A673 (cell line): Measurements from ENCODE around the gene VPS11.

Experiments
- EZH2 ChIP-seq: fragments of 200-600 bp; sonication (generic); IDR thresholded peaks from 2 replicates; pipeline ENCODE4 v1.6.1; 2017; ENCODE audit warnings: borderline replicate concordance, low read depth, mild to moderate bottlenecking, mixed read lengths, antibody characterized with exemption, low read length; ENCODE audit not compliant: poor library complexity, severe bottlenecking
- TF ChIP-seq, protein P1 (sequence below): fragments of 300-800, 200-600 bp; sonication (generic); conservative IDR thresholded peaks from 2 replicates; pipeline ENCODE4 v1.5.1; 2017; ENCODE audit warnings: low read depth, mild to moderate bottlenecking, antibody characterized with exemption, low read length, moderate library complexity, mixed read lengths

DNA sequence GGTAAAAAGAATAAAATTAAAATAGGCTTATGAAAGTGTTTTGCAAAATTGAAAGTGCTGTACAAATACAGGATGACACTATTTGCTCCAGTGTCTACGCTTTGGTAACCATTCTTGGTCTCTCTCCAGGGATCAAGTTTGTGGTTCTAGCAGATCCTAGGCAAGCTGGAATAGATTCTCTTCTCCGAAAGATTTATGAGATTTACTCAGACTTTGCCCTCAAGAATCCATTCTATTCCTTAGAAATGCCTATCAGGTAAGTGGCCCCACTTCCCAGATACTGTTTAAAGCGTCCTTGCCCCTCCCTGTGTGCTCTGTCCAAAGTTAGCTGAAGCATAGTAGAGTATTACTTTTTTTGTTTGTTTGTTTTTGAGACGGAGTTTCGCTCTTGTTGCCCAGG is 46.0 kb upstream of the VPS11 start:
- TF ChIP-seq, protein P1, sequence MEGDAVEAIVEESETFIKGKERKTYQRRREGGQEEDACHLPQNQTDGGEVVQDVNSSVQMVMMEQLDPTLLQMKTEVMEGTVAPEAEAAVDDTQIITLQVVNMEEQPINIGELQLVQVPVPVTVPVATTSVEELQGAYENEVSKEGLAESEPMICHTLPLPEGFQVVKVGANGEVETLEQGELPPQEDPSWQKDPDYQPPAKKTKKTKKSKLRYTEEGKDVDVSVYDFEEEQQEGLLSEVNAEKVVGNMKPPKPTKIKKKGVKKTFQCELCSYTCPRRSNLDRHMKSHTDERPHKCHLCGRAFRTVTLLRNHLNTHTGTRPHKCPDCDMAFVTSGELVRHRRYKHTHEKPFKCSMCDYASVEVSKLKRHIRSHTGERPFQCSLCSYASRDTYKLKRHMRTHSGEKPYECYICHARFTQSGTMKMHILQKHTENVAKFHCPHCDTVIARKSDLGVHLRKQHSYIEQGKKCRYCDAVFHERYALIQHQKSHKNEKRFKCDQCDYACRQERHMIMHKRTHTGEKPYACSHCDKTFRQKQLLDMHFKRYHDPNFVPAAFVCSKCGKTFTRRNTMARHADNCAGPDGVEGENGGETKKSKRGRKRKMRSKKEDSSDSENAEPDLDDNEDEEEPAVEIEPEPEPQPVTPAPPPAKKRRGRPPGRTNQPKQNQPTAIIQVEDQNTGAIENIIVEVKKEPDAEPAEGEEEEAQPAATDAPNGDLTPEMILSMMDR: no peak
- TF ChIP-seq EZH2: no peak
